Adrenal gland (tissue), 12 donors: ENCODE data around the gene ADGRG7. TPM values are rescaled to one million over a fixed set of nuclear protein-coding genes. Genes with fewer than 3 reads are reported as not detected.
A peak's percentile ranks its signal among the peaks of the same experiment; 100 is the strongest.

Experiments used
- DNase-seq, 7 donors: peaks; one replicate each; pipeline ENCODE4 v3.0.0-alpha.2; 2019 to 2020
- H3K27ac ChIP-seq, 5 donors: fragments of 200-600 bp; sonication (generic) in 4 of 5; 1 replicate in 3 of 5; 2 replicates in 2 of 5; pipeline versions ENCODE4 v1.5.1 to v1.8.0; 2016 to 2020; ENCODE audit warnings: mild to moderate bottlenecking in 1 of 5
- H3K27me3 ChIP-seq: fragments of 200-600 bp; 2 replicates; pipeline ENCODE4 v1.8.0; 2021
- H3K36me3 ChIP-seq, 2 donors: fragments of 200-600 bp; replicated peaks in 1 of 2; 1 replicate in 1 of 2; 2 replicates in 1 of 2; pipeline versions ENCODE4 v1.5.1 to v1.8.0; 2018 to 2022
- H3K4me1 ChIP-seq, 2 donors: fragments of 200-600 bp; replicated peaks in 1 of 2; 1 replicate in 1 of 2; 2 replicates in 1 of 2; pipeline versions ENCODE4 v1.5.1 to v1.8.0; 2018 to 2021
- H3K4me3 ChIP-seq, 4 donors: fragments of 200-600 bp; sonication (generic) in 3 of 4; one replicate each; pipeline ENCODE4 v1.5.1; 2016 to 2018
- H3K9me3 ChIP-seq, 3 donors: fragments of 200-600 bp; sonication (generic) in 1 of 3; replicated peaks in 1 of 3; 1 replicate in 2 of 3; 2 replicates in 1 of 3; pipeline versions ENCODE4 v1.5.1 to v1.8.0; 2016 to 2021
- POLR2A ChIP-seq, 2 donors: fragments of 450-650 bp; IDR thresholded peaks; one replicate each; pipeline ENCODE4 v1.6.1; 2017; ENCODE audit warnings: antibody characterized with exemption in 2 of 2, mild to moderate bottlenecking in 2 of 2, moderate library complexity in 1 of 2
- WGBS, 4 donors: extraction: QIAGEN DNeasy Blood & Tissue Kit in 2 of 4; methylation state at CpG; one replicate each; pipeline versions ENCODE4 v1.1.5 to v1.1.7; 2013 to 2017; 5-methylcytosine and 5-hydroxymethylcytosine counted together
- intact Hi-C, 2 donors: fragments of 100-400 bp; cut with DNase I; formaldehyde crosslinking; loops; one replicate each; pipeline versions ENCODE4 v1.14.1 to v1.15.0; 2022 to 2023
- polyA plus RNA-seq, 3 donors: library from polyadenylated mRNA; stranded (reverse); fragments of 200-250 nt in 2 of 3; fragments of 350-450 nt in 1 of 3; fragmentation: Illumina TruSeq in 1 of 3; extraction: RNeasy Lipid Tissue Mini Kit (QIAGEN cat#74804) in 1 of 3; gene quantifications; one replicate each; pipeline ENCODE4 v1.2.3, GENCODE V29; 2013 to 2014
- total RNA-seq, 9 donors: library from RNA; depleted of rRNA in 4 of 9; stranded (reverse); fragments of >200 nt in 4 of 9; fragments of 120-200 nt in 1 of 9; fragmentation: NEBNext Ultra II Directional in 1 of 9; extraction: Animal tissue kit (Norgen Biotek cat#: 25700) in 1 of 9; gene quantifications; one replicate each; pipeline versions ENCODE4 v1.1.0 to v1.2.4, GENCODE V29; 2013 to 2023
- TF ChIP-seq, protein P1 (sequence below), 6 experiments: fragments of 450-650 bp in 4 of 6; fragments of 200-600 bp in 2 of 6; sonication (generic) in 1 of 6; IDR thresholded peaks; 1 replicate in 5 of 6; 2 replicates in 1 of 6; pipeline versions ENCODE4 v1.5.1 to v1.8.0; 2016 to 2021; ENCODE audit warnings: antibody characterized with exemption in 6 of 6, mild to moderate bottlenecking in 2 of 6, moderate library complexity in 1 of 6
- donor health status: healthy with polysubstance abuse.
- donor health status: Bipolar disorder and iron deficiency.
- donor health status: DM: yes; HTN: yes; CAD: no.
- donor health status: DM: no; HTN: no; CAD: no.
- donor health status: DM: no; HTN: no; CAD: no.
- donor health status: DM: yes; HTN: yes; CAD: no.

The ADGRG7 gene
- total and polyA plus RNA-seq, 12 donors, result not detected

DNA sequence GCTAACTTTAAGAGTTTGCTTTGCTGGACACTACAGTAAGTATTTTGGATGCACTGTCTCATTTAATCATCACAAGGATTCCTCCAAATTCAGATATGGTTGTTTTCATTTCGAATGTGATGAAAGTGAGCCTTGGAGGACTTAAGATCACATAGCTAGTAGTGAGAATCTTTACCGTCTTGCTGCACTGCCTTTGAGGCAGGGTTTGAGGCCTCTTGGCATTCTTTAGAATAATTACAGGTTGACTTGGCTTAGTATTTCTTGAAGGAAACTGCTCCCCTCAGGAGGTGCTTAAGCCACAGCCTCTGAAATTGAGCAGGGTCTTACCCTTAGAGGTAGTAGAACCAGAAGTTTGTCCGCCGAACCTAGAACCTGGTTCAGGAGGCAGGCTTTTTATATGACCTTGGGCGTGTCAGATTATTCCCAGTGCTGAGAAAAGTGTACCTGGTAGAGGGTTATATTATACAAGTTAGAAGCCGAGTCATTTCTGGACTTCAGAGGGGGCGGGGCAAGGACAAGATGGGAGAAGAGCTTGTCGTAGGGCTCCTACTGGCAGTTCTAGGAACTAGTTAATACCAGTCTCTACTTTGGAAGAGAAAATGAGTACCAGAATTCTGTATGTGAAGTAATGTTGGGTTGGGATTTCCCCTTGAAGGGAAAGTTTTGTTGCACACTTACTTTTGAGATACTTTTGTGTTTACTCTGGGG is 101.0 kb downstream of the ADGRG7 start:
- 16 to 27% (median 21%) methylated on average over 8 of the region's 8 CpGs for WGBS, 4 donors
- Histone ChIP-seq H3K27me3 (peaks cover 3% of the 10 kb centered on the region), H3K27ac (peak overlapping the region; percentile 57 to 97 (median 96)), H3K36me3 (peaks cover 0 to 16% of the 10 kb centered on the region in 2 donors), H3K9me3 (no peaks in the 10 kb centered on the region), H3K4me1 (peaks cover 22 to 40% of the 10 kb centered on the region in 2 donors), H3K4me3 (peak overlapping the region in 3 of 4 donors; percentile 4 to 87 (median 78))
- peak; percentile 20 to 61 (median 41) for DNase-seq
- no peak for TF ChIP-seq POLR2A (IDR thresholded peaks at IDR 0.05)
- TF ChIP-seq, protein P1, sequence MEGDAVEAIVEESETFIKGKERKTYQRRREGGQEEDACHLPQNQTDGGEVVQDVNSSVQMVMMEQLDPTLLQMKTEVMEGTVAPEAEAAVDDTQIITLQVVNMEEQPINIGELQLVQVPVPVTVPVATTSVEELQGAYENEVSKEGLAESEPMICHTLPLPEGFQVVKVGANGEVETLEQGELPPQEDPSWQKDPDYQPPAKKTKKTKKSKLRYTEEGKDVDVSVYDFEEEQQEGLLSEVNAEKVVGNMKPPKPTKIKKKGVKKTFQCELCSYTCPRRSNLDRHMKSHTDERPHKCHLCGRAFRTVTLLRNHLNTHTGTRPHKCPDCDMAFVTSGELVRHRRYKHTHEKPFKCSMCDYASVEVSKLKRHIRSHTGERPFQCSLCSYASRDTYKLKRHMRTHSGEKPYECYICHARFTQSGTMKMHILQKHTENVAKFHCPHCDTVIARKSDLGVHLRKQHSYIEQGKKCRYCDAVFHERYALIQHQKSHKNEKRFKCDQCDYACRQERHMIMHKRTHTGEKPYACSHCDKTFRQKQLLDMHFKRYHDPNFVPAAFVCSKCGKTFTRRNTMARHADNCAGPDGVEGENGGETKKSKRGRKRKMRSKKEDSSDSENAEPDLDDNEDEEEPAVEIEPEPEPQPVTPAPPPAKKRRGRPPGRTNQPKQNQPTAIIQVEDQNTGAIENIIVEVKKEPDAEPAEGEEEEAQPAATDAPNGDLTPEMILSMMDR (IDR thresholded peaks at IDR 0.05), result peak in 5 of 6 experiments; percentile 10 to 27 (median 17)
- intact Hi-C loops, result no loop called here

DNA sequence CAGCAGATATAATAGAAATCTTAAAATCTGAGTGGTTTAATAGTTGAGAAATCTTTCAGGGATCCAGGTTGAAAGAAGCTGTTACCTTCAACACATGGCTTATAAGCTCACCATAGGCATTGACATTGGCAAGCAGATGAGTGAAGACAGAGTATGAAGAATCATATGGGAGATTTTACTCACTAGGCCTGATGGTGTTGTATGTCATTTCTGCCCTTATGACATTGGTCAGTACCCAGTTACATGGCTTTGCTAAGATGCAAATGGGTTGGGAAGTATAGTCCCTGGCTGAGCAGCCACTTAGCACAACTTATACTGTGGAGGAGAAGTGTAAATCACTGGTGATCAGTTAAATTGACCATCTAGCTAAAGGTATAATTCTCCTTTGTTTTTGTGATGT is 105.8 kb downstream of the ADGRG7 start:
- TF ChIP-seq, protein P1 (IDR thresholded peaks at IDR 0.05), result no peak
- TF ChIP-seq POLR2A (IDR thresholded peaks at IDR 0.05), result no peak
- peaks cover 0 to 20% of the 10 kb centered on the region in 2 donors for H3K36me3 ChIP-seq
- H3K4me3 ChIP-seq, result no peak overlapping the region
- intact Hi-C loops, result no loop called here
- no peak overlapping the region for H3K27ac ChIP-seq
- H3K27me3 ChIP-seq, result no peaks in the 10 kb centered on the region
- DNase-seq, result no peak
- H3K9me3 ChIP-seq, result no peaks in the 10 kb centered on the region
- peaks cover 22 to 55% of the 10 kb centered on the region in 2 donors for H3K4me1 ChIP-seq

DNA sequence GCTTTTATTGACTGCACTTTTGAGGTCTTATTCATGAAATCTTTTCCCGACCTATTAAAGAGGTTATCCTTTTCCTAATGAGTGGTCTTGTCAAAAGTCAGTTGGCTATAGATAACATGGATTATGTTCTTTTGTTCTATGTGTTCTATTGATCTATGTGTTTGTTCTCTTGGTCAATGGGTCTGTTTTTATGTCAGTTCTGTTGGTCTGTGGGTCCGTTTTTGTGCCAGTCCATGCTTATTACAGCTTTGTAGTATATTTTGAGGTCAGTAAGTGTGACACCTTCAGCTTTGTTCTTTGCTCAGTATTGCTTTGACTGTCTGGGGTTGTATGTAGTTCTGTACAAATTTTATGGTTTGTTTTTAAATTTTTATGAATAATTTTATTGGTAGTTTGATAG is 107.7 kb downstream of the ADGRG7 start:
- intact Hi-C loops, result no loop called here
- H3K9me3 ChIP-seq, result no peaks in the 10 kb centered on the region
- TF ChIP-seq, protein P1 (IDR thresholded peaks at IDR 0.05), result no peak
- no peak for TF ChIP-seq POLR2A (IDR thresholded peaks at IDR 0.05)
- no peak overlapping the region for H3K27ac ChIP-seq
- H3K27me3 ChIP-seq, result no peaks in the 10 kb centered on the region
- H3K4me1 ChIP-seq, result peaks cover 7 to 36% of the 10 kb centered on the region in 2 donors
- H3K36me3 ChIP-seq, result peaks cover 0 to 30% of the 10 kb centered on the region in 2 donors
- no peak for DNase-seq
- H3K4me3 ChIP-seq, result no peak overlapping the region
- WGBS, 4 donors, result 89 to 92% (median 91%) methylated on average over 2 of the region's 2 CpGs

DNA sequence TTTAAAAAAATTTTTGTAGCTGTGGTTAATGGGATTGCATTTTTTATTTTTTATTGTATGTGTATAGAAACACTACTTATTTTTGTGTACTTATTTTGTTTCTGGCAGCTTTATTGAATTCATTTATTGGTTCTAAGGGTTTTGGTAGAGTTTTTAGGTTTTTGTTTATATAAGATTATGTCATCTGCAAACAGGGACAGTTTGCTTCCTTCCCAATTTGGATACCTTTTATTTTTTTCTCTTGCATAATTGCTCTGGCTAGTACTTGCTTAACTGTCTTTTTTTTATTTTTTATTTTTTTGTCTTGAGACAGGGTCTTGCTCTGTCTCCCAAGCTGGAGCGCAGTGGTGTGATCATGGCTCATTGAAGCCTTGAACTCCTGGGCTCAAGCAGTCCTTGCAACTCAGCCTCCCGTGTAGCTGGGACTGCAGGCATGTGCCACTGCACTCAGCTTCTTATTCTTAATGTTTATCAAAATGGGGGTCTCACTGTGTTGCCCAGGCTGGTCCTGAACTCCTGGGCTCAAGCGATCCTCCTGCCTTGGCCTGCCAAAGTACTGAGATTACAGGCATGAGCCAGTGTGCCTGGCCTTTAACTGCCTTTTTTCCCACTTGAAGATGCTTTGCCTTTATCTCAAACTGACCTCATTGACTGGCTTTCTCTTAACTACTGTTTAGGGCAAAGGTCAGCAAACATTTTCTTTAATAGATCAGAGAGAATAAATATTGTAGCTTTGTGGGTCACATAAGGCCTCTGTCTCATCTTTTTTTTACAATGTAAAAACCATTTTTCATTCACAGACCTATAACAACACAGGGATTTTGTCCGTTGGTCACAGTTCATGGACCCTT is 108.5 kb downstream of the ADGRG7 start:
- WGBS, 4 donors, result 74 to 79% (median 78%) methylated on average over 4 of the region's 4 CpGs
- H3K27ac ChIP-seq, result no peak overlapping the region
- H3K4me3 ChIP-seq, result no peak overlapping the region
- DNase-seq, result no peak
- no peaks in the 10 kb centered on the region for H3K9me3 ChIP-seq
- no peaks in the 10 kb centered on the region for H3K27me3 ChIP-seq
- intact Hi-C loops, result no loop called here
- H3K4me1 ChIP-seq, result peaks cover 0 to 28% of the 10 kb centered on the region in 2 donors
- H3K36me3 ChIP-seq, result peaks cover 0 to 30% of the 10 kb centered on the region in 2 donors
- TF ChIP-seq, protein P1 (IDR thresholded peaks at IDR 0.05), result no peak
- no peak for TF ChIP-seq POLR2A (IDR thresholded peaks at IDR 0.05)
